Adipose tissue (tissue), 3 donors: ENCODE measurements around the gene SNPH. TPM values are rescaled to one million over a fixed set of nuclear protein-coding genes. Genes with fewer than 3 reads are reported as not detected.

Source experiments
- H3K27ac ChIP-seq: one replicate; pipeline ENCODE4 v1.5.1; 2013; ENCODE audit warnings: low read depth, low read length
- WGBS, 3 donors: extraction: QIAGEN DNeasy Blood & Tissue Kit; methylation state at CpG; one replicate each; pipeline ENCODE4 v1.1.7; 2013; 5-methylcytosine and 5-hydroxymethylcytosine counted together
- polyA plus RNA-seq, 3 donors: library from polyadenylated mRNA; stranded (reverse); fragments of 200-250 nt; gene quantifications; one replicate each; pipeline ENCODE4 v1.2.3, GENCODE V29; 2013
- donor health status: healthy with polysubstance abuse.
- donor health status: Bipolar disorder and iron deficiency.
- donor health status: healthy.

SNPH gene
- polyA plus RNA-seq, 3 donors = 0.85 to 1.7 (median 0.92) TPM

GRCh38 chr20:1345030-1345755 lies 79.1 kb downstream of the SNPH start:
- 82 to 94% (median 94%) methylated on average over 4 of the region's 4 CpGs for WGBS, 3 donors
- no peak overlapping the region for H3K27ac ChIP-seq

GRCh38 chr20:1345756-1346093 lies 79.6 kb downstream of the SNPH start:
- 84 to 93% (median 93%) methylated on average over 1 of the region's 1 CpG for WGBS, 3 donors
- no peak overlapping the region for H3K27ac ChIP-seq

GRCh38 chr20:1346315-1346969 lies 80.3 kb downstream of the SNPH start:
- no peak overlapping the region for H3K27ac ChIP-seq
- WGBS, 3 donors = 74 to 85% (median 84%) methylated on average over 2 of the region's 2 CpGs

GRCh38 chr20:1353956-1354355 lies 87.9 kb downstream of the SNPH start:
- H3K27ac ChIP-seq = no peak overlapping the region

GRCh38 chr20:1357921-1358671 lies 92.0 kb downstream of the SNPH start:
- WGBS, 3 donors = 92 to 94% (median 94%) methylated on average over 9 of the region's 9 CpGs
- H3K27ac ChIP-seq = no peak overlapping the region

Other genes with a start within 250 kb of the SNPH start
- gene PSMF1, start 147.7 kb upstream of the SNPH start, polyA plus RNA-seq = 10 to 100 TPM; 54.8 to 88.6 (median 64.5) TPM
- 1 to 10 TPM in 2 of 3 donors, under 1 TPM in 1; 0.63 to 5.1 (median 1.8) TPM for gene TMEM74B, start 81.3 kb upstream of the SNPH start, polyA plus RNA-seq
- under 1 TPM in 2 of 3 donors, not detected in 1; 0.07 to 0.16 TPM for gene C20orf202, start 62.8 kb upstream of the SNPH start, polyA plus RNA-seq
- under 1 TPM in 1 of 3 donors, not detected in 2; 0.02 TPM for gene RAD21L1, start 40.2 kb upstream of the SNPH start, polyA plus RNA-seq
- gene SDCBP2, start 62.8 kb downstream of the SNPH start, polyA plus RNA-seq = 10 to 100 TPM in 2 of 3 donors, 1 to 10 TPM in 1; 5.6 to 29.8 (median 15.4) TPM
- 100 to 1,000 TPM; 111 to 542 (median 353) TPM for gene FKBP1A, start 126.8 kb downstream of the SNPH start, polyA plus RNA-seq
- gene NSFL1C, start 200.6 kb downstream of the SNPH start, polyA plus RNA-seq = 10 to 100 TPM; 24.4 to 52.1 (median 40.8) TPM
- gene SIRPB2, start 225.1 kb downstream of the SNPH start, polyA plus RNA-seq = 1 to 10 TPM in 2 of 3 donors, under 1 TPM in 1; 0.75 to 6.1 (median 3.6) TPM